IPS DF 19.7 (cell line): Measurements from ENCODE around the gene MINDY4B.
"Not testable (repeated sequence)": the region's sequence is repeated elsewhere in the genome, so short reads cannot be mapped to it uniquely, and the experiment has no call there.

Experiments
- DNase-seq: peaks from one replicate; pipeline ENCODE4 v3.0.0-alpha.2; 2013; ENCODE audit warnings: low read depth, low spot score

MINDY4B gene

DNA sequence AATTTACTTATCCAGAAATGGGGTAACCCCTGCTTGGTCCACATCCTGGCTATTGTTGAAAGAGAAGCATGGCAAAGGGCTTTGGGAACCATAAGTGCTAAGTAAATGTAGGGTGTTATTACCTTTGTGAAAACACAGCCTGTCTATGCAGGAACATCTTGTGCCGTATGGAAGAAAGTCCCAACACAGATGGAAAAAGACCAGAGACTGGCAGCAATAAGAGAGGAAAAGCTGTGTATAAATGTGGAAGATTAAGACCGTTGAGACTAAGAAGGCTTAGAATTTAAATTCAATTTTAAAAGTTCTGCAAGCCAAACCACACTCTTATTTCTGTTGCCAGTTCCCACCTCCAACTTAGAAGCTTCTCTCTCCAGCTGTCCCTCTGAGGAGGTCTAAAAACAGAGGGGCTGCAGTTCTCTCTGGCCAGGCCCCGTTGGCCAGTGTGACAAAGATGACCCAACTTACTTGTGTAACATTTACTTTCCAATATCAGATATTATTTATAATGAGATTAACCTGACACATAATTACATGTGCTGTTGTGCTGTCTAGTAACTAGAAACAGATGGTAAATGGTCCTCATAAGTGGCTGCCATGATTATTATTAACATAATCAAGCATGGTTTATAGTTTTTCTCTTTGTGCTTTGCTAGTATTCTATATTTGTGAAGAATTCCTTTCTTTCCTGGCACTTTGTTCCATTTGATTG is 7.0 kb downstream of the MINDY4B start:
- DNase-seq, result no peak

- DNase-seq, result no peak
These were observed 7.6 kb downstream of the MINDY4B start for GRCh38 chr3:150897592-150897991.

- DNase-seq, result no peak
These were observed 14.4 kb downstream of the MINDY4B start for GRCh38 chr3:150890831-150891230.

DNA sequence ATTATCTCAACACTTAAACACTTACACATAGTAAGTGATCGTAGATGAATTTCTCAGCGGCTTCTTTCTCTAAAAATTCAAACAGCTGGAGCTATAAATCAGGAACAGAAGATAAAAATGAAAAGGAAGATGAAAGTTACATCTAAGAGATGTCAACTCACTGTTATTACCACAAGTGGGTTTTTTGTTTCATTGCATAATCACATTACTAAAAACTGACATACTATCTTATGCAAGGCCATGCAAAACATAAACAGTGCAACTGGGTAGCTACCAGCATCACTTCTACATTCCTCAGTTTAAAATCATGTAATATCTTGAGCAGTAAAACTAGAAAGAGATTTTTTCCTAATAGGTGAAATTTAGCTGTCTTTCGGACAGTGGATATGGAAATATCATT is 14.9 kb downstream of the MINDY4B start:
- no peak for DNase-seq

DNA sequence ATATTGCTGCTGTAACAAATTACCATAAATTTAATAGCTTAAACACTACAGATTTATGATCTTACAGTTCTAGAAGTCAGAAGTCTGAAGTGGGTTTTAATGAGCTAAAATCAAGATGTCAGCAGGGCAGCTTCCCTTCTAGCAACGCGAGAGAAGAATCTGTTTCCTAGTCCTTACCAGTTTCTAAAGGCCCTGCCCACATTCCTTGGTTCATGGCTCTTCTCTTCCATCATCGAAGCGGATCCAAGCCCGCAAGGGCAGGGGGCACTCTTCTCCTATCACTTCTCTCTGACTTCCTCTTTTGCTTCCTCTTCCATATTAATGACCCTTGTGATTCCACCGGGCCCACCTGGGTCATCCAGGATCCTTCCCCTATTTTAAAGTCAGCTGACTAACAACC is 16.1 kb downstream of the MINDY4B start:
- no peak for DNase-seq

DNA sequence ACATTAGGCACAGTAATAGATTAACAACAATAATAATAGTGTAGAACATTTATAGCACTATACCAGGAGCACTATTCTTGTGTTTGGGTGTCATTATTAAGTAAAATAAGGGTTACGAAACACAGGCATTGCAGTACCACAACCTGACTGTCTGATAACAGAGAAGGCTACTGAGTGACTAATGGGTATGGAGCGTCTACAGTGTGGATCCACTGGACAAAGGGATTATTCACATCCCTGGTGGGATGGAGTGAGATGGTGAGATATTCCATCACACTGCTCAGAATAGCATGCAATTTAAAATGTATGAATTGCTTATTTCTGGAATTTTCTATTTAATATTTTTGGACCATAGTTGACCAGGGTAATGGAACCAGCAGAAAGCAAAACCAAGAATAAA is 18.2 kb downstream of the MINDY4B start:
- DNase-seq, result no peak

- no peak for DNase-seq
These were observed 19.7 kb downstream of the MINDY4B start for GRCh38 chr3:150885535-150885934.

GRCh38 chr3:150878996-150879575 is 26.2 kb downstream of the MINDY4B start:
- DNase-seq, result no peak

GRCh38 chr3:150878290-150878689 is 26.9 kb downstream of the MINDY4B start:
- DNase-seq, result no peak

GRCh38 chr3:150877303-150877702 is 27.9 kb downstream of the MINDY4B start:
- DNase-seq, result no peak

- DNase-seq, result no peak
These were observed 28.5 kb downstream of the MINDY4B start for GRCh38 chr3:150876611-150877265.

DNA sequence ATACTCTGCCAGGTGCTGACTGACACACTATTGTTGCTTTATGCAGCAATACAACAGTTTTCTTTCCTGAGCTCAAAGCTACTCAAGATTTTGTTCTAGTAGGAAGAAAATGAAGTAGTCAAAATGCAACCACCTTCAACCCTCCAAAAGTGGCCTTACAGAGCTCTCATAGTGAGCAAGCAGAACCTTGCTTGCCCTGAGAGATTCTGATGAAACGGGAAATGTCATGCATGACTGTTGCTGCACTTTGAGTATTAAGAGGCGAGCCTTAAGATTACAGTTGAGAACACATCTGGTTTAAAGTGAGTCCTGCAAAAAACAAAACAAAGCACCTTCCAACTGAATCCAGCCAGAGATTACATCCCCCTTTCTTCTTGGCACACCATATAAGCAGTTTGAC is 29.7 kb downstream of the MINDY4B start:
- no peak for DNase-seq

DNA sequence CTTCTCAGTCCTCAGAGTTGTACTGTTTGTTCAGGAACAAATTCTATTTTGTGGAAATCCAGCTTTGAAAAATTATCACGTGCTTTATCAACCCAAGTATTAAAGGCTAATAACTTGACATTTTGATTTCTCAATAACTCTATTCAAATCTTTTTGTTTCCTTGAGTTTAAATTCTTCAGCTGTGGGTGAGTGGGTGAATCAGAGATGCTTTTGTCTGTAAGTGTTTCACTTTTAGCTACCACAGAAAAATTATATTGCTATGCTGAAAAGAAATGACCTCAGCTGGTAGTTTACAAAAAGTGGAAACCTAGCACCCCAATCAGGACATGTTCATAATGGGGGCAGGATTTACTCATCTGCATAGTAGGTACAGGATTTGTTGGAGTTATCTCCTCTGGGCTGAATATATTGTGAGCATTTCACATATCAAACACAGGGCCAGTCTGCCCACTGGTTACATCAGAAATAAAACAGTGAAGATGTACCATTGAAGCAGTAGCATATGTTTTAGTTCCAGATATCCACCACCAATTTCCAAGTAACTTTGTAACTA is 30.5 kb downstream of the MINDY4B start:
- DNase-seq, result no peak

DNA sequence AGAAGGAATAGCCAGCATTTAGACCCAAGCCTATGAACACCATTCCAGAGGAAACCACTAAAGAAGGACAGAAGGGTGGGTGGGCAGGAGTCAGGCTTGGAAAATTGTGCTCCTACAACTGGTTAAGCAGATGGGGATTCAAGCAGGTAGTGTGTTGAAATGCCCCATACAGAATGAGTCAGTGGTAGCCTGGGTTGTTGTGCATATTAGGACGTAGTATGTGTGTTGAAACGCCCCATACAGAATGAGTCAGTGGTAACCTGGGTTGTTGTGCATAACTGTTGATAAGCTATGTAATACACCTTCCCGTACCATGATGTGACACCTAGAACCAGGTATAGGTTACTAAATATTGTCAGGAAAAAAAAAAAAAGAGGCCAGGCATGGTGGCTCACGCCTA is 34.0 kb downstream of the MINDY4B start:
- no peak for DNase-seq

- DNase-seq, result no peak
These were observed 34.8 kb downstream of the MINDY4B start for GRCh38 chr3:150870406-150870805.

DNA sequence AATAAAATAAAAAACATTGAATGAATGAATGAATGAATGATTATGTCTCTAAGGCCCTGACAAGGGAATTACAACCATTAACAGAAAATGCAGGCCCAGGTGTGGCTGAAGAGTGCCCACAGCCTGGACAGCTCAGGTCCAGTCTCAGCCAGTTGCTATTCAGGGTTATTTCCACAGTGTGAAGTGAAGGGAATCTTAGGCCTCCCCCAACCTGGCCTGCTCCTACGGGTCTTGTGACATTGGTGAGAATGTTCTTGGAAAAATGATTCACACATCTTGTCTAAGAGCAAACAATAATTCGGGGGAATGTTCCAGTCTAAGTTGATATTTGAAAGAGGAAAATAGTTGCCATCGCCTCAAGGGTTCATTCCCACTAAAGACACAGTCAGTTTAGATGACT is 37.0 kb downstream of the MINDY4B start:
- no peak for DNase-seq

DNA sequence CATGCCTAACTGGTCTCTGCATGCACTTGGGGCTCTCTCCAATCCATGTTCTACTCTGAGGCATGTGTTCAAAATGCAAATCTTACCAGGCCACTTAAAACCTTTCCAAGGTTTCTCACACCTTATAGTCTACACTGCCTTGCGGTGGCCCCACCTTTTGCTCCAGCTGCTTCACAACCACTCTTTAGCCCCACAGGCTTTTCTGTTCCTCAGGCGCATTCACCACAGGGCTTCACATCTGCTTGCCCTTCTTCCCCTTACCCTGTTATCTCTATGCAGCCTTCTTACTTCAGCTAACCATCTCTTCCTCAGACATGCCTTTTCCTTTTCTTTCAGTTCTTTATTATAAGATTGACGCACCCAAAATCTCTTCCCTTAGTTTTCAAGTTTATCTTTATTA is 37.8 kb downstream of the MINDY4B start:
- DNase-seq, result no peak

DNA sequence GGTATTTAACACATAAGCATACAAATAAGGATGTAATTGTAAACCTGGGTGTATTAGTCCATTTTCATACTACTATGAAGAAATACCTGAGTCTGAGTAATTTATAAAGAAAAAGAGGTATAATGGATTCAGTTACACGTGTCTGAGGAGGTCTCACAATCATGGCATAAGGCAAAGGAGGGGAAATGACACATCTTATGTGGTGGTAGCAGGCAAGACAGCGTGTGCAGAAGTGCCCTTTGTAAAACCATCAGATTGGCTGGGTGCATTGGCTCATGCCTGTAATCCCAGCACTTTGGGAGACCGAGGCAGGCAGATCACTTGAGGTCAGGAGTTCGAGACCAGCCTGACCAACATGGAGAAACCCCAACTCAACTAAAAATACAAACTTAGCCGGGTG is 41.3 kb downstream of the MINDY4B start:
- not testable (repeated sequence) for DNase-seq

GRCh38 chr3:150861851-150862250 is 43.4 kb downstream of the MINDY4B start:
- DNase-seq, result no peak

DNA sequence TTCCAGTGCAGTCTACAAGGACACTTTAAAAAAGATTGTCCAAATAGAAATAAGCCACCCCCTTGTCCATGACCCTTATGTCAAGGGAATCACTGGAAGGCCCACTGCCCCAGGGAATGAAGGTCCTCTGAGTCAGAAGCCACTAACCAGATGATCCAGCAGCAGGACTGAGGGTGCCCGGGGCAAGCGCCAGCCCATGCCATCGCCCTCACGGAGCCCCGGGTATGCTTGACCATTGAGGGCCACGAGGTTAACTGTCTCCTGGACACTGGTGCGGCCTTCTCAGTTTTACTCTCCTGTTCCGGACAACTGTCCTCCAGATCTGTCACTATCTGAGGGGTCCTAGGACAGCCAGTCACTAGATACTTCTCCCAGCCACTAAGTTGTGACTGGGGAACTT is 47.3 kb downstream of the MINDY4B start:
- not testable (repeated sequence) for DNase-seq

DNA sequence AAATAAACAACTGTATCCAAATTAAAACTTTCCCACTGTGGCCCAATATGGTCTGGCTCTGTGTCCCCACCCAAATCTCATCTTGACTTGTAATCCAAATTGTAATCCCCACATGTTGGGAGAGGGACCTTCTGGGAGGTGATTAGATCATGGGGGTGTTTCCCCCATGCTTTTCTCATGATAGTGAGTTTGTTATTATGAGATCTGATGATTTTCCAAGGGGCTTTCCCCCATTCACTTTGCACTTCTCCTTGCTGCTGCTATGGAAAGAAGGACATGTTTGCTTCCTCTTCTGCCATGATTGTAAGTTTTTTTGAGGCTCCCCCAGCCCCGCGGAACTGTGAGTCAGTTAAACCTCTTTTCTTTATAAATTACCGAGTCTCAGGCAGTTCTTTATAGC is 55.0 kb downstream of the MINDY4B start:
- no peak for DNase-seq

- no peak for DNase-seq
These were observed 56.4 kb downstream of the MINDY4B start for GRCh38 chr3:150848864-150849263.

GRCh38 chr3:150847433-150847832 is 57.8 kb downstream of the MINDY4B start:
- DNase-seq, result no peak
